Neural cell (in vitro differentiated cells): ENCODE data around the gene ZNHIT2.

Experiments used
- CTCF ChIP-seq: fragments of 450-650 bp; IDR thresholded peaks from 2 replicates; pipeline ENCODE4 v1.5.1; 2014; ENCODE audit warnings: antibody characterized with exemption, mild to moderate bottlenecking, moderate library complexity; ENCODE audit not compliant: poor library complexity, severe bottlenecking
- EP300 ChIP-seq: fragments of 450-650 bp; conservative IDR thresholded peaks from 2 replicates; pipeline ENCODE4 v1.6.1; 2014; ENCODE audit warnings: antibody characterized with exemption, mild to moderate bottlenecking, moderate library complexity; ENCODE audit not compliant: poor library complexity, severe bottlenecking
- EZH2 ChIP-seq: fragments of 200-600, 300-800 bp; shearing (Covaris generic), sonication (generic); IDR thresholded peaks from 2 replicates; pipeline ENCODE4 v1.6.1; 2014; ENCODE audit warnings: antibody characterized with exemption, low read length, borderline replicate concordance, mild to moderate bottlenecking; ENCODE audit not compliant: insufficient read depth, poor library complexity, severe bottlenecking
- MXI1 ChIP-seq: fragments of 450-650 bp; conservative IDR thresholded peaks from 2 replicates; pipeline ENCODE4 v1.6.1; 2014; ENCODE audit warnings: antibody characterized with exemption, mild to moderate bottlenecking; ENCODE audit not compliant: poor library complexity, severe bottlenecking
- RAD21 ChIP-seq: fragments of 450-650 bp; conservative IDR thresholded peaks from 2 replicates; pipeline ENCODE4 v1.6.1; 2014; ENCODE audit warnings: antibody characterized with exemption, mild to moderate bottlenecking, moderate library complexity
- SMC3 ChIP-seq: fragments of 450-650 bp; conservative IDR thresholded peaks from 2 replicates; pipeline ENCODE4 v1.6.1; 2014; ENCODE audit warnings: antibody characterized with exemption, mild to moderate bottlenecking, moderate library complexity; ENCODE audit not compliant: poor library complexity

- TF ChIP-seq MXI1 = peak; percentile 98
- TF ChIP-seq SMC3 = peak; percentile 78
- TF ChIP-seq CTCF = peak; percentile 99
- TF ChIP-seq EP300 = peak; percentile 41
- TF ChIP-seq EZH2 = no peak
- peak; percentile 87 for TF ChIP-seq RAD21
These were observed at the start of gene ZNHIT2 for GRCh38 chr11:65117206-65118096.
